ENCODE measurements around the gene AOC3.
"Not testable (repeated sequence)": the region's sequence is repeated elsewhere in the genome, so short reads cannot be mapped to it uniquely, and the experiment has no call there.

AOC3 gene

GRCh38 chr17:42891539-42892152 is 40.6 kb downstream of the AOC3 start:
- no peak for DNase-seq (ENCODE audit: low read depth in 2 of 2)

GRCh38 chr17:42893359-42893758 is 42.4 kb downstream of the AOC3 start:
- DNase-seq (ENCODE audit: low read depth in 2 of 2): no peak

DNA sequence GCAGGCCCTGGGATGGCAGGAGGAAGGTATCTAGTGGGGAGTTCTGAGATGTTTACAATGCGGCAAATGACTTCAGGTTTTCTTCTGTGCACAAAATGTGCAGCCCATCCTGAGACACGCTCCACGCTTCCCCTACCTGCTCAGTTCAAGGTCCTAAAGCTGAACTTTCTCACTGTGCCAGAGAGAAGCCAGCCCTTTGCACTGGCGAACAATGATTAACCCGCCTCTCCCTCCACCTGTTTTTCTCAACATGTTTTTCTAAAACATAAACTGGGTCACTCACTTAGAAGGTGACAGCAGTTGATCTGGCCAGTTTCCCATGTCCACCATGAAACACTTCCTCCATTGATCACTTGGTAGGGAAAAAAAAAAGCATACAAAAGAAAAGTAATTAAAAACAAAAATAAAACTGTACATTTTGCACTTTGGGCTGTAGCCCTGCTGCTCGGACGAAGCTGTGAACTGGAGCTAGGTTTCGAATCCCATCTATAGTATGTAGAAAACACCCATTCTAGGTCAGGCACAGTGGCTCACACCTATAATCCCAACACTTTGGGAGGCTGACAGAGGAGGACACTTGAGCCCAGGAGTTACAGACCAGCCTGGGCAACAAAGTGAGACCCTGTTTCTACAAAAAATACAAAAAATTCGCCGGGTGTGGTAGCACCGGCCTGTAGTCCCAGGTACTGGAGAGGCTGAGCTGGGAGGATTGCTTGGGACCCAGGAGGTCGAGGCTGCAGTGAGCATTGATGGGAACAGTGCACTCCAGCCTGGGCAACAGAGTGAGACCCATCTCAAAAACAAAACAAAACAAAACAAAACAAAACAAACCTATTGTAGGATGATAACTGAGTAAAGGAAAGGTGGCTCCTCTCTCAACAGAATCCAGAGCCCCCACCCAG is 43.5 kb downstream of the AOC3 start:
- DNase-seq (ENCODE audit: low read depth in 2 of 2): no peak

- DNase-seq (ENCODE audit: low read depth in 2 of 2): no peak
Observed at GRCh38 chr17:42895185-42895555, 44.2 kb downstream of the AOC3 start.

DNA sequence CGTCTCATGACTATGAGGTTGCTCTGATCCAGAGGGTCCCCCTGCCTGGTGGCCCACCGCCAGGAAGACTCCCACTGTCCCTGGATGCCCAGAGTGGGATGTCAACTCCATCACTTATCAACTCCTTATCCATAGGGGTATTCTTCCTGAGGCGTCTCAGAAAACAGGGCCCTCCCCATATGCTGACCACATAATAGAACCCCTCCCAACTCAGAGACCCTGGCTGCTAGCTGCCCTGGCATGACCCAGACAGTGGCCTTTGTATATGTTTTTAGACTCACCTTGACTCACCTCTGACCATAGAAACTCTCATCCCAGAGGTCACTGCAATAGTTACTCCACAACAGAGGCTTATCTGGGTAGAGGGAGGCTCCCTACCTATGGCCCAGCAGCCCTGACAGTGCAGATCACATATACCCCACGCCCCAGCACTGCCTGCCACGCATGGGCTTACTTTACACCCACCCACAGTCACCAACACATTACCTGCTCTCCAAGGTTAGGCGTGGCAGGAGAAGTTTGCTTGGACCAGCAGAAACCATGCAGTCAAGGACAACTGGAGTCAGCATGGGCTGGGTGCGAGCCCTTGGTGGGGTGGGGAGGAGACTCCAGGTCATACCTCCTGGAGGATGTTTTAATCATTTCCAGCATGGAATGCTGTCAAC is 47.3 kb downstream of the AOC3 start:
- no peak for DNase-seq (ENCODE audit: low read depth in 2 of 2)

DNA sequence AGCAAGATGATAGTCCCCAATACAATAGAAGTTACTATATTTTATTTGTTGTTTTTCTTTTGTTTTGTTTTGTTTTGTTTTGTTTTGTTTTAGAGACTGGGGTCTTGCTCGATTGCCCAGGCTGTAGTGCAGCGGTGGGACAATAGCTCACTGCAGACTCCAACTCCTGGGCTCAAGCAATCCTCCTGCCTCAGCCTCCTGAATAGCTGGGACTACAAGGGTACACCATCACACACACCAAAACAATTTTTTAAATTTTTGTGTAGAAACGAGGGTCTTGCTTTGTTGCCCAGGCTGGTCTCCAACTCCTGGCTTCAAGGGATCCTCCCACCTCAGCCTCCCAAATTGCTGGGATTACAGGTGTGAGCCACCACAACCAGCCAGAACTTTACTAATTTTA is 49.0 kb downstream of the AOC3 start:
- DNase-seq (ENCODE audit: low read depth in 2 of 2): not testable (repeated sequence)

DNA sequence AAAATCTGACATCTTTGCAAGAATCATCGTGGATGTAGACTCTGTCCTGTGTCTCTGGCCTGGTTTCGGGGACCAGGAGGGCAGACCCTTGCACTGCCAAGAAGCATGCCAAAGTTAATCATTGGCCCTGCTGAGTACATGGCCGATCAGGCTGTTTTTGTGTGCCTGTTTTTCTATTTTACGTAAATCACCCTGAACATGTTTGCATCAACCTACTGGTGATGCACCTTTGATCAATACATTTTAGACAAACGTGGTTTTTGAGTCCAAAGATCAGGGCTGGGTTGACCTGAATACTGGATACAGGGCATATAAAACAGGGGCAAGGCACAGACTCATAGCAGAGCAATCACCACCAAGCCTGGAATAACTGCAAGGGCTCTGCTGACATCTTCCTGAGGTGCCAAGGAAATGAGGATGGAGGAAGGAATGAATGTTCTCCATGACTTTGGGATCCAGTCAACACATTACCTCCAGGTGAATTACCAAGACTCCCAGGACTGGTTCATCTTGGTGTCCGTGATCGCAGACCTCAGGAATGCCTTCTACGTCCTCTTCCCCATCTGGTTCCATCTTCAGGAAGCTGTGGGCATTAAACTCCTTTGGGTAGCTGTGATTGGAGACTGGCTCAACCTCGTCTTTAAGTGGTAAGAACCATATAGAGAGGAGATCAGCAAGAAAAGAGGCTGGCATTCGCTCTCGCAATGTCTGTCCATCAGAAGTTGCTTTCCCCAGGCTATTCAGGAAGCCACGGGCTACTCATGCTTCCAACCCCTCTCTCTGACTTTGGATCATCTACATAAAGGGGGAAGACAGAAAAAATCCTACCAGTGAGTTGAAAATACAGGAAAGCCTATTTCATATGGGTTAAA is 49.7 kb downstream of the AOC3 start, which contains the start of gene G6PC1:
TSS of gene G6PC1 (plus strand) at position 340 of the 872 bp plus-strand sequence. CDS start at position 418, 78 bp downstream.
- no peak for DNase-seq (ENCODE audit: low read depth in 2 of 2)

GRCh38 chr17:42901535-42902229 is 50.7 kb downstream of the AOC3 start:
- no peak for DNase-seq (ENCODE audit: low read depth in 2 of 2)

- DNase-seq (ENCODE audit: low read depth in 2 of 2): no peak
Observed at GRCh38 chr17:42904110-42904469, 53.1 kb downstream of the AOC3 start.

DNA sequence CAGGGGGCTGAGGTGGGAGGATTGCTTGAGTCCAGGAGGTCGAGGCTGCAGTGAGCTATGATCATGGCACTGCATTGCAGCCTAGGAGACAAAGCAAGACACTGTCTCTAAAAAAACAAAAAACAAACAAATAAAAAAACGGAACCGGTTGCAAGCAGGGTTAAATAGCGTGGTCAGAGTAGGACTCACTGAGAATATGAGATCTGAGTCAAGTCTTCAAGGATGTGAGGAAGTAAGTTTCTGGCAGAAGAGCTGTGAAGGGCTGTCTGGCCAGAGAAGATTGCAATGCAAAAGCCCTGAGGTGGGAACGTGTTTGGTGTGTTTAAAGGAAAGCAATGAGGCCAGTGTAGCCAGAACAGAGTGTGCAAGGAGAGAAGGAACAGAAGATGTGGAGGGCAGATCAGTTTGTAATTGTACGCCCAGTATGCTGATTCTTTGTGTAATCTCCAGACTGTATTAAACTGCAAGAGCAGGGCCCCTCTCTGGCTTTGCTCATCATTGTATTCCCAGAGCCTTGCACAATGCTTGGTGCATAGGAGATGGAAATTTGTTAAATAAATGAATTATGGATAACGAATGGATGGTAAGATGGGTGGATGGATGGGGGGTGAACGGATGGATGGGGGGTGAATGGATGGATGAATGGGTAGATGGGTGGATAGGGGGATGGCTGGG is 55.9 kb downstream of the AOC3 start:
- no peak for DNase-seq (ENCODE audit: low read depth in 2 of 2)

Measured in stimulated activated CD8-positive, alpha-beta memory T cell treated with anti-CD3 and anti-CD28 coated beads, Interleukin-2, amount 100 ng/mL, for 48 hours (primary cell).